ENCODE results near the gene TFDP1.

DNA sequence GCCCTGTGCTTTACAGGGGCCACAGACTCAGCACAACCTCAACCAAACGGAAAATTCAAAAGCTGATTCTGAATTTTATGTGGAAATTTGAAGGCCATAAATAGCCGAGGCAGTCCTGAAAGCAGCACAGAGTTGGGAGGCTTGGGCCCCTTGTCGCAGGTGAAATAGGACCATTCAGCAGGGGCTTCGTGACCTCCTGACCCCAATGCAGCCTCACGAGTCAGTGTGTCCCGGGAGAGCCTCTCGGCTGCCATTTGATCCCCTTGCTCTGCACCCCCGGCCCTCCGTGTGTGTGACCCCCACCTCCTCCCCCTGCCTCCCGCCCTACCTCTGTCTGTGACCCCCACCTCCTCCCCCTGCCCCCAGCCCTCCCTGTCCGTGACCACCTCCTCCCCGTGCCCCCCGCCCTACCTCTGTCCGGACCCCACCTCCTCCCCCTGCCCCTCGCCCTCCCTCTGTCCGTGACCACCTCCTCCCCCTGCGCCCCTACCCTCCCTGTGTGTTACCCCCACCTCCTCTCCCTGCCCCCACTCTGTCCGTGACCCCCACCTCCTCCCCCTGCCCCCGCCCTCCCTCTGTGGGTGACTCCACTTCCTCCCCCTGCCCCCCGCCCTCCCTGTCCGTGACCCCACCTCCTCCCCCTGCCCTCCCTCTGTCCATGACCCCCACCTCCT, 41.7 kb upstream of the TFDP1 start:
- TF ChIP-seq CTCF (IDR thresholded peaks at IDR 0.05) = no peak
- no peak for TF ChIP-seq POLR2A (IDR thresholded peaks at IDR 0.05)

Measured in uterus (tissue), 2 donors.